DOHH2 (cell line): ENCODE results near the gene PURB.

ENCODE experiments used
- H3F3A ChIP-seq: fragments of 200-600 bp; sonication (generic), shearing (Covaris generic); 2 replicates; pipeline ENCODE4 v1.6.0; 2016; ENCODE audit warnings: antibody characterized with exemption, mild to moderate bottlenecking; ENCODE audit not compliant: control insufficient read depth, insufficient read depth
- H3K27ac ChIP-seq: fragments of 200-600 bp; sonication (generic); 2 replicates; pipeline ENCODE4 v1.5.1; 2014; ENCODE audit warnings: low read depth, mild to moderate bottlenecking, low read length, moderate library complexity
- H3K27me3 ChIP-seq: fragments of 200-600 bp; sonication (generic); 2 replicates; pipeline ENCODE4 v1.6.1; 2014; ENCODE audit warnings: mild to moderate bottlenecking, low read length, mixed read lengths; ENCODE audit not compliant: control insufficient read depth
- H3K36me3 ChIP-seq: fragments of 200-600 bp; sonication (generic); 2 replicates; pipeline ENCODE4 v1.6.1; 2014; ENCODE audit warnings: mild to moderate bottlenecking, low read length, moderate library complexity, mixed read lengths; ENCODE audit not compliant: control insufficient read depth
- H3K4me1 ChIP-seq: fragments of 200-600 bp; sonication (generic); 2 replicates; pipeline ENCODE4 v1.6.1; 2014; ENCODE audit warnings: mild to moderate bottlenecking, low read length, mixed read lengths; ENCODE audit not compliant: control insufficient read depth
- H3K4me2 ChIP-seq: fragments of 200-600 bp; sonication (generic); 2 replicates; pipeline ENCODE4 v1.6.0; 2014; ENCODE audit warnings: mild to moderate bottlenecking, low read length, moderate library complexity
- H3K4me3 ChIP-seq: fragments of 200-600 bp; sonication (generic); 2 replicates; pipeline ENCODE4 v1.5.1; 2014; ENCODE audit warnings: mild to moderate bottlenecking, low read length, mixed read lengths
- H3K79me2 ChIP-seq: fragments of 200-600 bp; sonication (generic); 2 replicates; pipeline ENCODE4 v1.6.1; 2014; ENCODE audit warnings: mild to moderate bottlenecking, low read length, mixed read lengths; ENCODE audit not compliant: control insufficient read depth
- H3K9me2 ChIP-seq: fragments of 200-600 bp; sonication (generic); replicated peaks from 2 replicates; pipeline ENCODE4 v1.6.1; 2014; ENCODE audit warnings: mild to moderate bottlenecking, low read length, mixed read lengths; ENCODE audit not compliant: control insufficient read depth
- H3K9me3 ChIP-seq: fragments of 200-600 bp; sonication (generic); 2 replicates; pipeline ENCODE4 v1.6.1; 2014; ENCODE audit warnings: antibody characterized with exemption, low read length, mixed read lengths; ENCODE audit not compliant: control insufficient read depth, insufficient read depth
- H4K20me1 ChIP-seq: fragments of 200-600 bp; sonication (generic); 2 replicates; pipeline ENCODE4 v1.6.0; 2014; ENCODE audit warnings: low read depth, mild to moderate bottlenecking, antibody characterized with exemption, low read length, moderate library complexity; ENCODE audit not compliant: control insufficient read depth, insufficient read depth
- CTCF ChIP-seq: fragments of 200-600 bp; sonication (generic); IDR thresholded peaks from one replicate; pipeline ENCODE4 v1.5.1; 2014; ENCODE audit warnings: antibody characterized with exemption, mild to moderate bottlenecking, low read depth, low read length; ENCODE audit not compliant: poor library complexity, severe bottlenecking
- EZH2phosphoT487 ChIP-seq: fragments of 200-600 bp; sonication (generic); IDR thresholded peaks from 2 replicates; pipeline ENCODE4 v1.6.1; 2017; ENCODE audit warnings: borderline replicate concordance, mild to moderate bottlenecking, antibody characterized with exemption, low read length, moderate library complexity, mixed read lengths

The PURB gene

GRCh38 chr7:44918029-44918428 lies 32.7 kb upstream of the PURB start:
- Histone ChIP-seq H3K4me1 (peaks cover 3% of the 10 kb centered on the region), H3K36me3 (no peaks in the 10 kb centered on the region), H3K9me2 (no peaks in the 10 kb centered on the region), H3K27ac (no peak overlapping the region), H3K9me3 (no peaks in the 10 kb centered on the region), H3K4me3 (no peak overlapping the region), H3F3A (no peaks in the 10 kb centered on the region), H4K20me1 (no peaks in the 10 kb centered on the region), H3K27me3 (peaks cover 6% of the 10 kb centered on the region; the same call in 1 of the 2 replicates), H3K79me2 (no peaks in the 10 kb centered on the region), H3K4me2 (no peak overlapping the region)
- TF ChIP-seq CTCF (no peak), EZH2phosphoT487 (no peak)

GRCh38 chr7:44917465-44917864 lies 32.1 kb upstream of the PURB start:
- Histone ChIP-seq H3K27me3 (peaks cover 6% of the 10 kb centered on the region; the same call in 1 of the 2 replicates), H3K79me2 (no peaks in the 10 kb centered on the region), H3K27ac (no peak overlapping the region), H3K4me2 (no peak overlapping the region), H3K9me2 (no peaks in the 10 kb centered on the region), H3K4me1 (peaks cover 3% of the 10 kb centered on the region), H4K20me1 (no peaks in the 10 kb centered on the region), H3F3A (no peaks in the 10 kb centered on the region), H3K4me3 (no peak overlapping the region), H3K9me3 (no peaks in the 10 kb centered on the region), H3K36me3 (no peaks in the 10 kb centered on the region)
- TF ChIP-seq EZH2phosphoT487 (no peak), CTCF (no peak)

GRCh38 chr7:44914992-44915607 lies 29.8 kb upstream of the PURB start:
- Histone ChIP-seq H3K4me2 (no peak overlapping the region), H3K27me3 (peaks cover 6% of the 10 kb centered on the region; the same call in 1 of the 2 replicates), H3K9me3 (no peaks in the 10 kb centered on the region), H3K4me3 (no peak overlapping the region), H3F3A (no peaks in the 10 kb centered on the region), H3K36me3 (no peaks in the 10 kb centered on the region), H3K79me2 (no peaks in the 10 kb centered on the region), H3K9me2 (no peaks in the 10 kb centered on the region), H4K20me1 (no peaks in the 10 kb centered on the region), H3K4me1 (no peaks in the 10 kb centered on the region), H3K27ac (no peak overlapping the region)
- no peak for TF ChIP-seq CTCF
- TF ChIP-seq EZH2phosphoT487: no peak
